Liver (tissue), 9 donors: Measurements from ENCODE around the gene ANK3. TPM values are rescaled to one million over a fixed set of nuclear protein-coding genes. Genes with fewer than 3 reads are reported as not detected.

ENCODE experiments used
- DNase-seq: peaks from one replicate; pipeline ENCODE4 v3.0.0-alpha.2; 2017; ENCODE audit warnings: low spot score
- H3K27ac ChIP-seq, 2 donors: one replicate each; pipeline ENCODE4 v1.7.0; 2013; ENCODE audit warnings: inconsistent platforms in 2 of 2, low read length in 2 of 2, control low read depth in 1 of 2, low read depth in 1 of 2, mild to moderate bottlenecking in 1 of 2
- H3K27me3 ChIP-seq, 4 donors: one replicate each; pipeline versions ENCODE4 v1.6.1 to v1.7.0; 2013; ENCODE audit warnings: low read length in 3 of 4, inconsistent platforms in 1 of 4, mild to moderate bottlenecking in 1 of 4, moderate library complexity in 1 of 4; ENCODE audit not compliant: control insufficient read depth in 4 of 4, insufficient read depth in 4 of 4
- H3K36me3 ChIP-seq, 4 donors: one replicate each; pipeline versions ENCODE4 v1.6.1 to v1.7.0; 2013; ENCODE audit warnings: low read length in 3 of 4, mild to moderate bottlenecking in 3 of 4, low read depth in 1 of 4, moderate library complexity in 1 of 4; ENCODE audit not compliant: control insufficient read depth in 4 of 4, insufficient read depth in 3 of 4
- H3K4me1 ChIP-seq, 4 donors: one replicate each; pipeline versions ENCODE4 v1.6.1 to v1.7.0; 2013; ENCODE audit warnings: low read length in 3 of 4, mild to moderate bottlenecking in 3 of 4, moderate library complexity in 1 of 4; ENCODE audit not compliant: control insufficient read depth in 4 of 4, insufficient read depth in 4 of 4
- H3K4me3 ChIP-seq, 3 donors: one replicate each; pipeline versions ENCODE4 v1.6.1 to v1.7.0; 2013; ENCODE audit warnings: low read length in 3 of 3, control low read depth in 1 of 3, low read depth in 1 of 3, mild to moderate bottlenecking in 1 of 3
- H3K9ac ChIP-seq, 2 donors: one replicate each; pipeline ENCODE4 v1.7.0; 2013; ENCODE audit warnings: low read length in 2 of 2, mild to moderate bottlenecking in 2 of 2, moderate library complexity in 2 of 2, control low read depth in 1 of 2, low read depth in 1 of 2
- H3K9me3 ChIP-seq, 4 donors: one replicate each; pipeline versions ENCODE4 v1.6.1 to v1.7.0; 2013; ENCODE audit warnings: low read length in 3 of 4; ENCODE audit not compliant: control insufficient read depth in 4 of 4
- FOXA1 ChIP-seq: IDR thresholded peaks from 2 replicates; pipeline ENCODE4 v1.6.1; 2016; ENCODE audit warnings: antibody characterized with exemption
- FOXA2 ChIP-seq: IDR thresholded peaks from 2 replicates; pipeline ENCODE4 v1.6.1; 2016; ENCODE audit warnings: antibody characterized with exemption
- HNF4A ChIP-seq, 2 donors: conservative IDR thresholded peaks; 2 replicates each; pipeline ENCODE4 v1.6.1; 2016; ENCODE audit warnings: antibody characterized with exemption in 2 of 2, mild to moderate bottlenecking in 2 of 2
- JUND ChIP-seq, 2 donors: IDR thresholded peaks; 2 replicates each; pipeline ENCODE4 v1.6.1; 2016; ENCODE audit warnings: antibody characterized with exemption in 2 of 2
- NR2F2 ChIP-seq: IDR thresholded peaks from 2 replicates; pipeline ENCODE4 v1.6.1; 2016; ENCODE audit warnings: antibody characterized with exemption
- RAD21 ChIP-seq, 2 donors: IDR thresholded peaks; 2 replicates each; pipeline ENCODE4 v1.6.1; 2016; ENCODE audit warnings: antibody characterized with exemption in 2 of 2, mild to moderate bottlenecking in 2 of 2
- RXRA ChIP-seq, 2 donors: IDR thresholded peaks; 2 replicates each; pipeline ENCODE4 v1.6.1; 2017 to 2018; ENCODE audit warnings: antibody characterized with exemption in 2 of 2, mild to moderate bottlenecking in 1 of 2
- SP1 ChIP-seq: IDR thresholded peaks from 2 replicates; pipeline ENCODE4 v1.6.1; 2018; ENCODE audit warnings: antibody characterized with exemption, mild to moderate bottlenecking
- TAF1 ChIP-seq: conservative IDR thresholded peaks from 2 replicates; pipeline ENCODE4 v1.6.1; 2016; ENCODE audit warnings: antibody characterized with exemption, mild to moderate bottlenecking
- WGBS: extraction: QIAGEN DNeasy Blood & Tissue Kit; methylation state at CpG from one replicate; pipeline ENCODE4 v1.1.7; 2013; 5-methylcytosine and 5-hydroxymethylcytosine counted together
- polyA plus RNA-seq, 2 donors: library from polyadenylated mRNA; stranded (reverse) in 1 of 2; unstranded in 1 of 2; fragments of 200-250 nt in 1 of 2; fragments of >200 nt in 1 of 2; fragmentation: Nextera tagmentation in 1 of 2; extraction: Ambion mirVana in 1 of 2; gene quantifications; one replicate each; pipeline versions ENCODE4 v1.2.1 to v1.2.3, GENCODE V29; 2013 to 2015
- total RNA-seq, 2 donors: library from RNA; depleted of rRNA; stranded (reverse); fragments of >200 nt; gene quantifications; one replicate each; pipeline ENCODE4 v1.2.3, GENCODE V29; 2014
- TF ChIP-seq, protein P1 (sequence below): IDR thresholded peaks from 2 replicates; pipeline ENCODE4 v1.6.1; 2016; ENCODE audit warnings: antibody characterized with exemption
- TF ChIP-seq, protein P2 (sequence below): fragments of 150-350 bp; IDR thresholded peaks from 2 replicates; pipeline ENCODE4 v1.5.1; 2017; ENCODE audit warnings: improper control_type of control experiment, low read depth, low read length; ENCODE audit not compliant: missing input control
- TF ChIP-seq, protein P3 (sequence below): IDR thresholded peaks from 2 replicates; pipeline ENCODE4 v1.6.1; 2016; ENCODE audit warnings: antibody characterized with exemption, mild to moderate bottlenecking
- donor health status: healthy.
- donor health status: healthy.
- donor health status: healthy.
- donor health status: healthy.
- donor health status: healthy.

Gene ANK3
- total and polyA plus RNA-seq, 4 donors, result 5.7 to 30.0 (median 9.7) TPM

DNA sequence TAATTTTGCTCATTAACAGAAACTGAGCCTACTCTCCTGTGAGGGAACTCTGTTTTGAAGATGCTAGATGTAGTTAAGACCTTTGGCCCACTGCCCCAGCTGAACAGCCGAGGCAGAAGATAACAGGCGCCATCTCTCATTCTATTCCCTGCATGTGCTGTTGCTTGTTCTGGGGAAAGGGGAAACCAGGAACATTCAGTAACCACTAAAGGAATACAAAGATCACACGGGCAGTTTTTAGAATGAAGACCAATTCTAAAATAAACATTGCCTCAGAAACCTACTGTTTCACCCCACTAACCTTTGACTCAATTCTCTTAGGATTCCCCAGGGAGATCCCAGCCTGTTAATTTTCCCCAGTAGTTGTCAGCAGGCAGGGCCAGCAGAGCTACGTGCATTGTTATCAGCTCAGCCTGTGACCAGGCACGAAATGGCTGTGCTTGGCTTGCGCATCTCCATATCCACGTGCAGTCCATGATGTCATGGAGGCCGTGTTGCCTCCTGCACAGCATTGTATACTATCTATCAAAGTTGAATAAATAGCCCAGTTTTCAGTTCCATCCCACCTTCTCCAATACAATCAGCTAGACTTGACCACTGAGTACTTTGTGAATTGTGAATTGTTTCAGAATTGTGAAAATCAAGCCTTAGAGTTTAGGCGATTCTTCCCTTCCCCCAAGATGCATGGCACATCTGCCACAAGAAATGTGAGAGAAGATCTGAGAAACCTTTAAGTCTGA, 36.0 kb downstream of the ANK3 start:
- Histone ChIP-seq H3K4me1 (peaks cover 0 to 6% (median 1%) of the 10 kb centered on the region in 4 donors), H3K27me3 (no peaks in the 10 kb centered on the region), H3K4me3 (no peak overlapping the region), H3K27ac (peak overlapping the region in 1 of 2 donors; percentile 13), H3K9me3 (no peaks in the 10 kb centered on the region), H3K36me3 (no peaks in the 10 kb centered on the region), H3K9ac (no peak overlapping the region)
- DNase-seq, result no peak
- WGBS, result 50% methylated on average over 9 of the region's 9 CpGs
- TF ChIP-seq TAF1, result no peak
- peak; percentile 92 for TF ChIP-seq NR2F2
- peak; percentile 30 for TF ChIP-seq HNF4A (conservative IDR thresholded peaks at IDR 0.05)
- TF ChIP-seq SP1, result peak; percentile 65
- TF ChIP-seq, protein P1, sequence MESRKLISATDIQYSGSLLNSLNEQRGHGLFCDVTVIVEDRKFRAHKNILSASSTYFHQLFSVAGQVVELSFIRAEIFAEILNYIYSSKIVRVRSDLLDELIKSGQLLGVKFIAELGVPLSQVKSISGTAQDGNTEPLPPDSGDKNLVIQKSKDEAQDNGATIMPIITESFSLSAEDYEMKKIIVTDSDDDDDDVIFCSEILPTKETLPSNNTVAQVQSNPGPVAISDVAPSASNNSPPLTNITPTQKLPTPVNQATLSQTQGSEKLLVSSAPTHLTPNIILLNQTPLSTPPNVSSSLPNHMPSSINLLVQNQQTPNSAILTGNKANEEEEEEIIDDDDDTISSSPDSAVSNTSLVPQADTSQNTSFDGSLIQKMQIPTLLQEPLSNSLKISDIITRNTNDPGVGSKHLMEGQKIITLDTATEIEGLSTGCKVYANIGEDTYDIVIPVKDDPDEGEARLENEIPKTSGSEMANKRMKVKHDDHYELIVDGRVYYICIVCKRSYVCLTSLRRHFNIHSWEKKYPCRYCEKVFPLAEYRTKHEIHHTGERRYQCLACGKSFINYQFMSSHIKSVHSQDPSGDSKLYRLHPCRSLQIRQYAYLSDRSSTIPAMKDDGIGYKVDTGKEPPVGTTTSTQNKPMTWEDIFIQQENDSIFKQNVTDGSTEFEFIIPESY, result no peak
- TF ChIP-seq RAD21 (IDR thresholded peaks at IDR 0.05), result peak in 1 of 2 donors; percentile 21
- TF ChIP-seq FOXA2, result no peak
- TF ChIP-seq RXRA (IDR thresholded peaks at IDR 0.05), result peak; percentile 62 to 65

DNA sequence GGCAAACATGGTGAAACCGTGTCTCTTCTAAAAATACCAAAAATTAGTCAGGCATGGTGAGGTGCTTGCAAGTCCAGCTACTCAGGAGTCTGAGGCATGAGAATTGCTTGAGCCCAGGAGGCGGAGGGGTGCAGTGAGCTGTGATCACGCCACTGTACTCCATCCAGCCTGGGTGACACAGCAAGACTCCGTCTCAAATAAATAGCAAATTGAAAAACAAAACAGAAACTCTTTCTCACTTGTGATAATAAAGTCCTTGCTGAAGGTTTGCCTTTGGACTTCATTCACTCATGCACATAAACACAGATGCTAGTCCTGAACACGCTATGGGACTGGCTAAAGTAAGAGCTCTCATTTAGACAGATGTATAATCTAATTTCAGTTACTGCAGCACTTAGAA, 37.6 kb downstream of the ANK3 start:
- peaks cover 0 to 6% (median 1%) of the 10 kb centered on the region in 4 donors for H3K4me1 ChIP-seq
- no peaks in the 10 kb centered on the region for H3K27me3 ChIP-seq
- no peak overlapping the region for H3K9ac ChIP-seq
- WGBS, result 89% methylated on average over 5 of the region's 5 CpGs
- peak overlapping the region in 1 of 2 donors; percentile 32 for H3K27ac ChIP-seq
- H3K4me3 ChIP-seq, result no peak overlapping the region
- no peaks in the 10 kb centered on the region for H3K36me3 ChIP-seq
- TF ChIP-seq FOXA2 (no peak), NR2F2 (no peak), FOXA1 (no peak), RXRA (IDR thresholded peaks at IDR 0.05) (no peak), RAD21 (IDR thresholded peaks at IDR 0.05) (no peak), JUND (IDR thresholded peaks at IDR 0.05) (no peak), TAF1 (no peak)
- TF ChIP-seq, protein P2, sequence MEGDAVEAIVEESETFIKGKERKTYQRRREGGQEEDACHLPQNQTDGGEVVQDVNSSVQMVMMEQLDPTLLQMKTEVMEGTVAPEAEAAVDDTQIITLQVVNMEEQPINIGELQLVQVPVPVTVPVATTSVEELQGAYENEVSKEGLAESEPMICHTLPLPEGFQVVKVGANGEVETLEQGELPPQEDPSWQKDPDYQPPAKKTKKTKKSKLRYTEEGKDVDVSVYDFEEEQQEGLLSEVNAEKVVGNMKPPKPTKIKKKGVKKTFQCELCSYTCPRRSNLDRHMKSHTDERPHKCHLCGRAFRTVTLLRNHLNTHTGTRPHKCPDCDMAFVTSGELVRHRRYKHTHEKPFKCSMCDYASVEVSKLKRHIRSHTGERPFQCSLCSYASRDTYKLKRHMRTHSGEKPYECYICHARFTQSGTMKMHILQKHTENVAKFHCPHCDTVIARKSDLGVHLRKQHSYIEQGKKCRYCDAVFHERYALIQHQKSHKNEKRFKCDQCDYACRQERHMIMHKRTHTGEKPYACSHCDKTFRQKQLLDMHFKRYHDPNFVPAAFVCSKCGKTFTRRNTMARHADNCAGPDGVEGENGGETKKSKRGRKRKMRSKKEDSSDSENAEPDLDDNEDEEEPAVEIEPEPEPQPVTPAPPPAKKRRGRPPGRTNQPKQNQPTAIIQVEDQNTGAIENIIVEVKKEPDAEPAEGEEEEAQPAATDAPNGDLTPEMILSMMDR, result no peak
- TF ChIP-seq, protein P3, sequence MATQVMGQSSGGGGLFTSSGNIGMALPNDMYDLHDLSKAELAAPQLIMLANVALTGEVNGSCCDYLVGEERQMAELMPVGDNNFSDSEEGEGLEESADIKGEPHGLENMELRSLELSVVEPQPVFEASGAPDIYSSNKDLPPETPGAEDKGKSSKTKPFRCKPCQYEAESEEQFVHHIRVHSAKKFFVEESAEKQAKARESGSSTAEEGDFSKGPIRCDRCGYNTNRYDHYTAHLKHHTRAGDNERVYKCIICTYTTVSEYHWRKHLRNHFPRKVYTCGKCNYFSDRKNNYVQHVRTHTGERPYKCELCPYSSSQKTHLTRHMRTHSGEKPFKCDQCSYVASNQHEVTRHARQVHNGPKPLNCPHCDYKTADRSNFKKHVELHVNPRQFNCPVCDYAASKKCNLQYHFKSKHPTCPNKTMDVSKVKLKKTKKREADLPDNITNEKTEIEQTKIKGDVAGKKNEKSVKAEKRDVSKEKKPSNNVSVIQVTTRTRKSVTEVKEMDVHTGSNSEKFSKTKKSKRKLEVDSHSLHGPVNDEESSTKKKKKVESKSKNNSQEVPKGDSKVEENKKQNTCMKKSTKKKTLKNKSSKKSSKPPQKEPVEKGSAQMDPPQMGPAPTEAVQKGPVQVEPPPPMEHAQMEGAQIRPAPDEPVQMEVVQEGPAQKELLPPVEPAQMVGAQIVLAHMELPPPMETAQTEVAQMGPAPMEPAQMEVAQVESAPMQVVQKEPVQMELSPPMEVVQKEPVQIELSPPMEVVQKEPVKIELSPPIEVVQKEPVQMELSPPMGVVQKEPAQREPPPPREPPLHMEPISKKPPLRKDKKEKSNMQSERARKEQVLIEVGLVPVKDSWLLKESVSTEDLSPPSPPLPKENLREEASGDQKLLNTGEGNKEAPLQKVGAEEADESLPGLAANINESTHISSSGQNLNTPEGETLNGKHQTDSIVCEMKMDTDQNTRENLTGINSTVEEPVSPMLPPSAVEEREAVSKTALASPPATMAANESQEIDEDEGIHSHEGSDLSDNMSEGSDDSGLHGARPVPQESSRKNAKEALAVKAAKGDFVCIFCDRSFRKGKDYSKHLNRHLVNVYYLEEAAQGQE, result no peak
- TF ChIP-seq, protein P1, result no peak
- no peaks in the 10 kb centered on the region for H3K9me3 ChIP-seq
- no peak for DNase-seq
